Inflammatory macrophage (primary cell): ENCODE data around the gene CSF1R.

ENCODE experiments used
- DNase-seq, 2 donors: peaks; one replicate each; pipeline ENCODE4 v3.0.0-alpha.2; 2020 to 2022

The CSF1R gene

GRCh38 chr5:150022681-150023080 lies 63.7 kb downstream of the CSF1R start:
- DNase-seq, result no peak

DNA sequence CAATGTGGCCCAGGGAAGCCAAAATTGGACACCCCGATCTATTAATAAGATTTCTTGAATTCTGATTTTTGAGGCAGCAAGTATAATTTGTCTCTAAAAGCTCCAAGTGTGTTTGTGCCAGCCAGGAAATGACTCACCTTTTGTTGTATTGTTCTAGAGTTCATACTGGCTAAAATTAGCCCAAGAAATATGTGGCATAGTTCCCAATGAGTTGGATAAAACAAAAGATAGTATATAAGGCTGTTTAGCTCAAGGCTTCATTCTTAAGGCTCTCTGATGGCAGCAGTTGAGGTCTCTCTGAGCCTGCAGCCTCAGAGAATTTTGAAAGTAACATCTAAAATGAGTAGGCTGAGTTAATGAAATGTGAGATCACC lies 64.2 kb downstream of the CSF1R start:
- no peak for DNase-seq

- no peak for DNase-seq
Observed at GRCh38 chr5:150021491-150022157, 64.7 kb downstream of the CSF1R start.

DNA sequence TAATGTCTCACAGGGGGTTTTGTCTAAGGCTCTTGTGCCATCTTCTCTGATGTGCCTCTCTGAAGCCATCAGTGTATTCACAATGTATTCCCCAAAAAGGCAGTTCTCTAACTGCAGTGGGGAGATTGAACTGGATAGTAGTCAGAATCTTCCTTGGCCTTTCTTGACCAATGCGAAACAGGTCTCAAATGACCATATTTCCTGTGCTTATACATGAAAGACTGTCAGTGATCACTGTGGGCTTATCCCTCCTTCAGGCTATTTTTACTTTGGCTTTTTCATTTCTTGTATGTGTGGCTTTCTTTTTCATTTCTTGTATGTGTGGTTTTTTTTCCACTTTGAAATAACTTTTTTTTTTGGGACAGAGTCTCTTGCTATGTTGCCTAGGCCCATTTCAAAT lies 66.1 kb downstream of the CSF1R start:
- no peak for DNase-seq

GRCh38 chr5:150017226-150018005 lies 68.9 kb downstream of the CSF1R start:
- no peak for DNase-seq

DNA sequence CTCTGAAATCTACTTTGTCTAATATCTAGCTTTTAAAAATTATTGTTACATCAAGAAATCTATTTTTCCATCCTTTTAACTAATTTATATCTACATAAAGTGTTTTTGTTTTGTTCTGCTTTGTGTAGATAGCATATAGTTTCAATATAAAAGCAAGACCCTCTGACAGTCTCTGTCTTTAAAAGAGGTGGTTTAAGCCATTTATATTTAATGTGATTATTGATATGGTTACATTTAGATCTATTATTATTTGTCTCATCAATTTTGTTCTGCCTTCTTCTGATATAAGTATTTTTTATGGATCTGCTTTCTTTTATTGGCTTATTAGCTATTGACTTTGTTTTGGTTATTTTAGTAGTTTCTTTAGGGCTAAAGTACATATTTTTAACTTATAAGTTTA lies 69.8 kb downstream of the CSF1R start:
- DNase-seq, result no peak

DNA sequence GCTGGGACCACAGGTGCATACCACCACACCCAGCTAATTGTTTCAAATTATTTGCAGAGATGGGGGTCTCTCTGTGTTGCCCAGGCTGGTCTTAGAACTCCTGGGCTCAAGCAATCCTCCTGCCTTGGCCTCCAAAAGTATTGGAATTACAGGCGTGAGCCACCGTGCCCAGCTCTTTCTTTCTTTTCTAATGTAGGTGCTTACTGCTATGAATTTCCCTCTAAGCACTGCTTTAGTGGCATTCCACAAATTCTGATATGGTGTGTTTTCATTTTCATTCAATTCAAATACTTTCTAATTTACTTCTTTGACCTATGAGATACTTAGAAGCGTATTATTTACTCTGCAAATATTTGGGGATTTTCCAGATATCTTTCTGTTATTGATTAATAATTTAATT lies 70.9 kb downstream of the CSF1R start:
- no peak for DNase-seq

DNA sequence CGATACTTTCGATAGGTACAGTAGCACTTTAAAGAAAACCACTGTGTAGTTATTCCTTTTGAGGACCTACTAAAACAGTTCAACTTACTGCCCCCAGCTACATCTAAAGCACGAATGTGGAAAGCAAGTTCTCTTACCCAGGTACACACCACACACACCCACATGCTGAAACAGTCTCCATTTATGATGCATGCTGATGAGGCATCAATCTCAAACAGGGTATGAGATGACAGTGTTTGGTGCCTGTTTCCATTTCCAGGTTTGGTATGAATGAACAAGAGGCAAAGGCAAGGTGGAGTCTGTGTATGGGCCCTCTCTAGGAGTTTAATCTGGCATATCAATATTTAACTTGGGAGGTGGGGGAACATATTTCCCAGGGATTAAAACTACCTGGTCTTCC lies 71.9 kb downstream of the CSF1R start:
- DNase-seq, result no peak

DNA sequence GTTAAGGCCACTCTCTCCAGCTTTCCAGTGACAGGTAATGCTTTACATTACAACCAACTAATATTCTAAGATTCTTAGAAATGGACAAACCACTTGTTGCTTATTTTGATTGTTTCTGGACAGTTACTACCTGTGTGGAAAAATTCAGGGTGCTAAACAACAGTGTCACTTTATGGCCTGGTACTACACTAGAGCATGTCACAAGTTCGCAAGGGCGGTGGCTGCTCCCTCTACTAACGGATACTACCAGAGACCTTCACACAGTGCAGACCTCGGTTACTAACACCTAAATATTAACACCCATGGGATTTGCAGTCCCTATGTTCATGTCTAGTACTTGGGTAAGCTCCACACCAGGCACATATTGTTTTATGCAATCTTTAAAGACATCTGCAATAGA lies 72.4 kb downstream of the CSF1R start:
- no peak for DNase-seq

DNA sequence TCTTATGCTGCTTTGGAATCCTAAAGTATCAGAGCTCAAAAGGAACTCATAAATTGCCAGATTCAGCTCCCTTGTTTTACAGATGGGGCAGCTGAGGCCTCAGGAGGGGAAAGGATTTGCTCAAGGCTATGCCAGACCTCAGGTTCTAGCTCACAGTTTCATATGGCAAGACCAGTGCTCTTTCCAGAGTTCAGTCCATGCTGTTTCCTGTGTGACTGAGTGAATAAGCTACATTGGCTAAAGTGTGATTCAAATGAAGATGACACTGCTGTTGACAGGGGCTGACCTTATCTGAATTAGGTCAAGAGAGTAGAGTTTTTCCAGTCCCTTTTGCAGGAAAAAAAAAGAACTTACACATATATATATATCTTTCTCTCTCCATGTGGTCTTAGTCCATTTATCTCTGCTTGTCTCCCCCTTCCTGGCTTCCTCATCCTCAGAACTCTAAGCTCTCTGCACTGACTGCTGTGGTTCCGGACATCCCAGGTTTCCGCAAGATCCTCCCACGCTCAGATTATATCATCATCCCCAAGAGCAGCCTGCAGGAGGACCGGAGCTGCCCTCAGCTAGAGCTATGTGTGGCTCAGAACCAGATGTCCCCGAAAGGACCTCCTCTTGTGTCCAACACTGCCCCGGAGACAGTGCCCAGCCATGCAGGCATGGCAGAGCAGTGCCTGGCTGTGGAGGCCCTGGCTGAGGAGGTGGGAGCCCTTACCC lies 76.5 kb downstream of the CSF1R start:
- DNase-seq, result peak in 1 of 2 donors; percentile 52

DNA sequence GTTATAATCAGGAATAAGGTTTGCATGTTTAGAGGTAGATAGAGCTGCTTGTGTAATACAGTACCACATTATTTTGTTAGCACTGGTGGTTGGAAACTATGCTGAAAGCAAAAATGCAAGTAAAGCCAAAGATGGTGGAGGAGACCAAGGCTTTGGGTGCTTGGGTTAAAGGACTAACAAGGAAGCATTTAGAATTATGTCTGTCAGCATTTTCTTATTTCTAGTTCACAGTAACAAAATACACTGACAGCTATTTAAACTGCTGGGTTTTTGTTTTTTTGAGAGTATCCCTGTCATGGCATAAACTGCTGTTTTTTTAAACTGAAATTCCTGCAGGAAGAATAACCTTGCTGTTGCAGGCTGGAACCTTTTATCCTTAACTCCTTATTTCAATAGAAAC lies 79.3 kb downstream of the CSF1R start:
- DNase-seq, result no peak

DNA sequence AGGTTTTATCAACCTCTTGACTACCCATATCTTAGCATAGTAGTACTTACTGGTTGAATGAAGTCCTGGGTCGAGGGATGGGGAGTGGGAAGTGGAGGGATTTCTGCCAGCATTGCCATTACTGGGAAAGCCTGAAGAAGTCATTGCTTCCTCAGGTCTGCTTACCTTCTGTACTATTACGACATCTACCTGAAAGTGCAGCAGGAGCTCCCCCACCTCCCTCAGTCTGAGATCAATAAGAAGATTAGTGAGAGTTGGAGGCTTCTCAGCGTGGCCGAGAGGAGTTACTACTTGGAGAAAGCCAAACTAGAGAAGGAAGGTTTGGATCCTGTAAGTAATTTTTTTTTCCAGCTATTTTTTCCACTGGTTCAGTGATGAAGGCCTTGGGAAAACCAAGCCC lies 80.0 kb downstream of the CSF1R start:
- no peak for DNase-seq
